Measurements from ENCODE around the gene IRF2BP1.

IRF2BP1 gene

DNA sequence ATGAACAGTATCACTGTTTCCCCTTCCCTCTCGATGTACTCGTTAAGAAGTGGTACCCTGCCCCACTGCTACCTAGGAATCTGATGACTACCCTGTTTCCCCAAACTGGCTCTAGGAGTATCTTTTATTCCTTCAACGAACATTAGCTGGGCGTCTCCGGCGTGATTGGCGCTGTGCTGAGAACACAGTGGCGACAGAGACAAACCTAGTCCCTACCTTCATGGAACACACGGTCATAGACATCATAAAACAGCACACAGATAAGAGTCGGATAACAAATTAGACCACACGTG lies 23.7 kb downstream of the IRF2BP1 start:
- TF ChIP-seq, protein P1, sequence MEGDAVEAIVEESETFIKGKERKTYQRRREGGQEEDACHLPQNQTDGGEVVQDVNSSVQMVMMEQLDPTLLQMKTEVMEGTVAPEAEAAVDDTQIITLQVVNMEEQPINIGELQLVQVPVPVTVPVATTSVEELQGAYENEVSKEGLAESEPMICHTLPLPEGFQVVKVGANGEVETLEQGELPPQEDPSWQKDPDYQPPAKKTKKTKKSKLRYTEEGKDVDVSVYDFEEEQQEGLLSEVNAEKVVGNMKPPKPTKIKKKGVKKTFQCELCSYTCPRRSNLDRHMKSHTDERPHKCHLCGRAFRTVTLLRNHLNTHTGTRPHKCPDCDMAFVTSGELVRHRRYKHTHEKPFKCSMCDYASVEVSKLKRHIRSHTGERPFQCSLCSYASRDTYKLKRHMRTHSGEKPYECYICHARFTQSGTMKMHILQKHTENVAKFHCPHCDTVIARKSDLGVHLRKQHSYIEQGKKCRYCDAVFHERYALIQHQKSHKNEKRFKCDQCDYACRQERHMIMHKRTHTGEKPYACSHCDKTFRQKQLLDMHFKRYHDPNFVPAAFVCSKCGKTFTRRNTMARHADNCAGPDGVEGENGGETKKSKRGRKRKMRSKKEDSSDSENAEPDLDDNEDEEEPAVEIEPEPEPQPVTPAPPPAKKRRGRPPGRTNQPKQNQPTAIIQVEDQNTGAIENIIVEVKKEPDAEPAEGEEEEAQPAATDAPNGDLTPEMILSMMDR (IDR thresholded peaks at IDR 0.05; ENCODE audit: insufficient read depth, low read length): no peak
- no peak for TF ChIP-seq REST (IDR thresholded peaks at IDR 0.05; ENCODE audit: insufficient replicate concordance, low read depth)
- no peak for TF ChIP-seq SPI1 (IDR thresholded peaks at IDR 0.05; ENCODE audit: borderline replicate concordance, low read depth)
- H3K27me3 ChIP-seq (ENCODE audit: insufficient read depth, poor library complexity, severe bottlenecking): peaks cover 31% of the 10 kb centered on the region
- no peak for DNase-seq (ENCODE audit: low read depth in 1 of 2, low spot score in 1 of 2)

DNA sequence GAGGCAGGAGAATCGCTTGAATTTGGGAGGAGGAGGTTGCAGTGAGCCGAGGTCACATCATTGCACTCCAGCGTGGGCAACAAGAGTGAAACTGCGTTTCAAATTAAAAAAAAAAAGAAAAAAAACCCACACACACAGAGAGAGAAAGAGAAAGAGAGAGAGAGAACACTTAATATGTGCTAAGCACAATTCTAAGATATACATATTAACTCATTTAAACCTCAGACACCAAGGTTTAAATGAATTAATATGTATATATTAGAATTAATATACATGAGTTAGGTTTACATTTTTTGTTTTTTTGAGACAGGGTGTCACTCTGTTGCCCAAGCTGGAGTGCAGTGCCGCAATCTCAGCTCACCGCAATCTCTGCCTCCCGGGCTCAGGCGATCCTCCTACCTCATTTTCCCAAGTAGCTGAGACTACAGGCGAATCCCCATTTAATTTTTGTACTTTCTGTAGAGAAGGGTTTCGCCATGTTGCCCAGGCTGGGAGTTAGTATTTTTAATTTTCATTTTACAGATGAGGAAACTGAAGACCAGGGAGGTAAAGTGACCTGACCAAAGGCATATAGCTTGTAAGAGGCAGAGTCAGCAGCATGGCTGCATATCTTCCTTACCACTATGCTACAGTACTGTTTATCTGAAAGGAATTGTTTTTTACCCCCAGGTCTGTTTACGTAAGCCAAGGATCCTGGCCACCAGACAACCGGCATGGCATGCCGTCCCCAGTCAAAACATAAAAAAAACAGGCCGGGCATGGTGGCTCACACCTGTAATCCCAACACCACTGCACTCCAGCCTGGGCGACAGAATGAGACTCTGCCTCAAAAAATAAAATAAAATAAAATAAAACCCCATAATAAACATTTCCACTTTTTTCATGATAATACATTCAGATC lies 25.3 kb downstream of the IRF2BP1 start:
- peaks cover 19% of the 10 kb centered on the region for H3K27me3 ChIP-seq (ENCODE audit: insufficient read depth, poor library complexity, severe bottlenecking)
- TF ChIP-seq, protein P1 (IDR thresholded peaks at IDR 0.05; ENCODE audit: insufficient read depth, low read length): no peak
- TF ChIP-seq GABPA (IDR thresholded peaks at IDR 0.05; ENCODE audit: low read depth) (no peak), SPI1 (IDR thresholded peaks at IDR 0.05; ENCODE audit: borderline replicate concordance, low read depth) (no peak), REST (IDR thresholded peaks at IDR 0.05; ENCODE audit: insufficient replicate concordance, low read depth) (no peak), POLR2AphosphoS5 (IDR thresholded peaks at IDR 0.05; ENCODE audit: low read depth) (no peak)
- no peak overlapping the region for H3K27ac ChIP-seq (replicated peaks)
- no peak for DNase-seq (ENCODE audit: low read depth in 1 of 2, low spot score in 1 of 2)
- no peak overlapping the region for H3K4me3 ChIP-seq (replicated peaks; ENCODE audit: insufficient read depth, low read length)

More for the DNA sequence above, 23.7 kb downstream of the IRF2BP1 start:
- peak overlapping the region; percentile 76 for H3K27ac ChIP-seq (replicated peaks)
- peak overlapping the region; percentile 90 for H3K4me3 ChIP-seq (replicated peaks; ENCODE audit: insufficient read depth, low read length)

DNA sequence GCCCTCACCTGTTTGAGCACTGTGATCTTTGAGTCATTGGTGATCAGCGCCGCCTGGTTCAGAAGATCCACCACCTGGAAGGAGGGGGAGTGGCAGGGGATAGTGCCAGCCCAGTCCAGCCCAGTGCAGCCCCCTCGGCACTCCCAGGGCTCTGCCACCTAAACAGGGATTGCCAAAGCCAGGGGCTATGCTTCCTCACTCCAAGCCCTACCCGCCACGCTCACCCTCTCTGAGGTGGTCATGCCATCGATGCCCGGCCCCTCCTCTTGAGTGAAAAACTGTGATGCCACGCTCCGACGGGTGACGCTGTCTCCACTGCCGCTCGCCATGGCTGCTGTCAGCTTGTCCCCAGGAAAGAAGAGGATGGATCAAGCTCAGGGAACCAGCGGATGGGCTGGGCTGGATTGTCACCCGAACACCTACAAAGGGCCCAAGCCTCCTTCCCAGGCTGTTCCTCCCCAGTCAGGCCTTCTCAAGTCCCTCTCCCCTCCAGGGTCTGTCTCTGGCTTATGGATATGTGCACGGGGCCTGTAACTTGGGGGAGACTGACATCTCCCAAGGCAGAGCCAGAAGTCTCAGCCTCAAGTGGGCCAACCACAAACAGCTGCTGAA lies 31.7 kb downstream of the IRF2BP1 start:
- TF ChIP-seq POLR2AphosphoS5 (IDR thresholded peaks at IDR 0.05; ENCODE audit: low read depth) (no peak), GABPA (IDR thresholded peaks at IDR 0.05; ENCODE audit: low read depth) (no peak), SPI1 (IDR thresholded peaks at IDR 0.05; ENCODE audit: borderline replicate concordance, low read depth) (no peak), REST (IDR thresholded peaks at IDR 0.05; ENCODE audit: insufficient replicate concordance, low read depth) (no peak)
- TF ChIP-seq, protein P1 (IDR thresholded peaks at IDR 0.05; ENCODE audit: insufficient read depth, low read length): no peak
- no peak overlapping the region for H3K4me3 ChIP-seq (replicated peaks; ENCODE audit: insufficient read depth, low read length)
- H3K27me3 ChIP-seq (ENCODE audit: insufficient read depth, poor library complexity, severe bottlenecking): no peaks in the 10 kb centered on the region
- no peak for DNase-seq (ENCODE audit: low read depth in 1 of 2, low spot score in 1 of 2)
- no peak overlapping the region for H3K27ac ChIP-seq (replicated peaks)

Measured in HL-60 (cell line).